GM23338 (cell line): Measurements from ENCODE around the gene CNTNAP2. TPM values are rescaled to one million over a fixed set of nuclear protein-coding genes. Genes with fewer than 3 reads are reported as not detected.

Experiments used
- ATAC-seq: fragments of 200-7000 bp; cut with Tn5 transposase; 3 replicates; pipeline ENCODE4 v1.9.1; 2020
- DNase-seq: peaks from one replicate; pipeline ENCODE4 v3.0.0-alpha.2; 2015; ENCODE audit warnings: low spot score
- H2AFZ ChIP-seq: fragments of 200-600 bp; sonication (generic); 2 replicates; pipeline ENCODE4 v1.8.0; 2016; ENCODE audit warnings: antibody characterized with exemption, mild to moderate bottlenecking, moderate library complexity
- H3F3A ChIP-seq: fragments of 200-600 bp; sonication (generic); replicated peaks from 2 replicates; pipeline ENCODE4 v1.8.0; 2017; ENCODE audit warnings: antibody characterized with exemption, mixed run types, low read depth
- H3K27ac ChIP-seq: fragments of 200-600 bp; sonication (generic); 2 replicates; pipeline ENCODE4 v1.6.1; 2016; ENCODE audit warnings: low read depth
- H3K27me3 ChIP-seq: fragments of 200-600 bp; sonication (generic); 2 replicates; pipeline ENCODE4 v1.8.0; 2016; ENCODE audit warnings: mild to moderate bottlenecking, mixed run types, moderate library complexity; ENCODE audit not compliant: insufficient read depth
- H3K36me3 ChIP-seq: fragments of 200-600 bp; sonication (generic); 2 replicates; pipeline ENCODE4 v1.8.0; 2016; ENCODE audit warnings: mild to moderate bottlenecking; ENCODE audit not compliant: insufficient read depth
- H3K4me1 ChIP-seq: fragments of 200-600 bp; sonication (generic); 2 replicates; pipeline ENCODE4 v1.8.0; 2016; ENCODE audit warnings: mild to moderate bottlenecking, moderate library complexity; ENCODE audit not compliant: insufficient read depth
- H3K4me2 ChIP-seq: fragments of 200-600 bp; sonication (generic); 2 replicates; pipeline ENCODE4 v1.7.1; 2017; ENCODE audit warnings: mixed run types
- H3K4me3 ChIP-seq: fragments of 200-600 bp; sonication (generic); 2 replicates; pipeline ENCODE4 v1.6.1; 2016; ENCODE audit warnings: mixed run types
- H3K79me2 ChIP-seq: fragments of 200-600 bp; sonication (generic); replicated peaks from 2 replicates; pipeline ENCODE4 v1.8.0; 2017; ENCODE audit warnings: mild to moderate bottlenecking; ENCODE audit not compliant: insufficient read depth
- H3K9me2 ChIP-seq: fragments of 200-600 bp; sonication (generic); 2 replicates; pipeline ENCODE4 v1.8.0; 2017; ENCODE audit not compliant: insufficient read depth
- H4K20me1 ChIP-seq: fragments of 200-600 bp; sonication (generic); replicated peaks from 2 replicates; pipeline ENCODE4 v1.8.0; 2017; ENCODE audit warnings: mild to moderate bottlenecking; ENCODE audit not compliant: insufficient read depth
- H3K27ac Mint-ChIP-seq: 2 replicates; pipeline ENCODE4 v1.8.0; 2020; ENCODE audit warnings: inconsistent platforms, mild to moderate bottlenecking, moderate library complexity, mixed read lengths
- H3K27me3 Mint-ChIP-seq: 3 replicates; pipeline ENCODE4 v1.8.0; 2022; ENCODE audit warnings: low read depth, mild to moderate bottlenecking, moderate library complexity, mixed read lengths, inconsistent platforms; ENCODE audit not compliant: insufficient read depth, poor library complexity
- H3K36me3 Mint-ChIP-seq: 3 replicates; pipeline ENCODE4 v1.8.0; 2021; ENCODE audit warnings: low read depth, mild to moderate bottlenecking, inconsistent platforms, moderate library complexity, mixed read lengths
- H3K4me1 Mint-ChIP-seq: 3 replicates; pipeline ENCODE4 v1.8.0; 2020; ENCODE audit warnings: mild to moderate bottlenecking, inconsistent platforms, mixed read lengths
- H3K4me3 Mint-ChIP-seq: 3 replicates; pipeline ENCODE4 v1.8.0; 2021; ENCODE audit warnings: moderate library complexity, mild to moderate bottlenecking, inconsistent platforms, mixed read lengths
- H3K9me3 Mint-ChIP-seq: 3 replicates; pipeline ENCODE4 v1.8.0; 2020; ENCODE audit warnings: moderate library complexity, mild to moderate bottlenecking, inconsistent platforms, mixed read lengths
- CREB1 ChIP-seq: fragments of 250-450 bp; sonication (Bioruptor Pico); IDR thresholded peaks from 2 replicates; pipeline ENCODE4 v1.5.0; 2020; ENCODE audit warnings: low read depth, mild to moderate bottlenecking, moderate library complexity
- EZH2 ChIP-seq: fragments of 200-600 bp; sonication (generic); IDR thresholded peaks from one replicate; pipeline ENCODE4 v1.8.0; 2017; ENCODE audit warnings: antibody characterized with exemption, mild to moderate bottlenecking, low read depth; ENCODE audit not compliant: unreplicated experiment
- JUNB ChIP-seq: IDR thresholded peaks from one replicate; pipeline ENCODE4 v1.6.1; 2016; ENCODE audit warnings: antibody characterized with exemption; ENCODE audit not compliant: unreplicated experiment
- POLR2AphosphoS5 ChIP-seq: IDR thresholded peaks from 2 replicates; pipeline ENCODE4 v1.6.1; 2016; ENCODE audit warnings: antibody characterized with exemption, low read depth
- STAT1 ChIP-seq: IDR thresholded peaks from one replicate; pipeline ENCODE4 v1.6.1; 2016; ENCODE audit warnings: antibody characterized with exemption; ENCODE audit not compliant: unreplicated experiment
- ZNF114 ChIP-seq: fragments of 250-450 bp; sonication (Bioruptor Pico); IDR thresholded peaks from 2 replicates; pipeline ENCODE4 v1.5.0; 2020; ENCODE audit warnings: mild to moderate bottlenecking, moderate library complexity
- ZNF331 ChIP-seq: fragments of 250-450 bp; sonication (Bioruptor Pico); IDR thresholded peaks from 2 replicates; pipeline ENCODE4 v1.5.0; 2020; ENCODE audit warnings: low read depth, mild to moderate bottlenecking, moderate library complexity
- polyA plus RNA-seq: library from polyadenylated mRNA; unstranded; fragments of >200 nt; fragmentation: Nextera tagmentation; extraction: Ambion mirVana; gene quantifications from 2 replicates; pipeline ENCODE4 v1.2.1, GENCODE V29; 2016
- total RNA-seq: library from RNA; depleted of rRNA; stranded (reverse); fragments of >200 nt; shearing (Covaris generic); gene quantifications from 2 replicates; pipeline ENCODE4 v1.2.3, GENCODE V29; 2014
- TF ChIP-seq, protein P1 (sequence below), 2 experiments: fragments of 200-600 bp in 1 of 2; sonication (generic) in 1 of 2; conservative IDR thresholded peaks; 2 replicates each; pipeline versions ENCODE4 v1.5.1 to v1.6.1; 2016 to 2017; ENCODE audit warnings: antibody characterized with exemption in 2 of 2, low read depth in 2 of 2, mild to moderate bottlenecking in 2 of 2, moderate library complexity in 1 of 2
- TF ChIP-seq, protein P2 (sequence below): IDR thresholded peaks from 2 replicates; pipeline ENCODE4 v1.6.1; 2016; ENCODE audit warnings: antibody characterized with exemption
- TF ChIP-seq, protein P3 (sequence below): fragments of 250-450 bp; sonication (Bioruptor Pico); IDR thresholded peaks from 2 replicates; pipeline ENCODE4 v1.5.0; 2020; ENCODE audit warnings: mild to moderate bottlenecking, moderate library complexity

Gene CNTNAP2
- total and polyA plus RNA-seq, 2 experiments from 2014 or later: 38.2 to 61.3 TPM

DNA sequence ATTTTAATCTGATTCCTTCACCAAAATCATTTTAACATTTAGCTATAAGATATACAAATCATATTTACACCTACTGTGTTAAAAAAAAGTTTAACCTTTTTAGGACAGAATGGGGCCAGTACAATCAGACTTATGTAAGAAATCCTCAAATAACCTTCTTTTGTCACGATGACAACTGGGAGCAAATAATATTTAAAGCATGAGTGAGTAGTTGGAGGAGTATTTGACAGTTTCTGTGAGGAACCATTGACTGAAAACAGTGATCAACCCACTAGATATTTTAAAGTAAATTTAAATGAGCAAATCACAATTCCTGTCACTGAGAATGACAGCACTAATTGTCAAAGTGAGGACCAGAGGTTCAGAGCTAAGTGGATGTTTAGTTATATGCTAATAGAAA, 289.1 kb downstream of the CNTNAP2 start:
- H3K9me2 ChIP-seq: no peaks in the 10 kb centered on the region
- no peak for TF ChIP-seq ZNF331
- TF ChIP-seq, protein P1, sequence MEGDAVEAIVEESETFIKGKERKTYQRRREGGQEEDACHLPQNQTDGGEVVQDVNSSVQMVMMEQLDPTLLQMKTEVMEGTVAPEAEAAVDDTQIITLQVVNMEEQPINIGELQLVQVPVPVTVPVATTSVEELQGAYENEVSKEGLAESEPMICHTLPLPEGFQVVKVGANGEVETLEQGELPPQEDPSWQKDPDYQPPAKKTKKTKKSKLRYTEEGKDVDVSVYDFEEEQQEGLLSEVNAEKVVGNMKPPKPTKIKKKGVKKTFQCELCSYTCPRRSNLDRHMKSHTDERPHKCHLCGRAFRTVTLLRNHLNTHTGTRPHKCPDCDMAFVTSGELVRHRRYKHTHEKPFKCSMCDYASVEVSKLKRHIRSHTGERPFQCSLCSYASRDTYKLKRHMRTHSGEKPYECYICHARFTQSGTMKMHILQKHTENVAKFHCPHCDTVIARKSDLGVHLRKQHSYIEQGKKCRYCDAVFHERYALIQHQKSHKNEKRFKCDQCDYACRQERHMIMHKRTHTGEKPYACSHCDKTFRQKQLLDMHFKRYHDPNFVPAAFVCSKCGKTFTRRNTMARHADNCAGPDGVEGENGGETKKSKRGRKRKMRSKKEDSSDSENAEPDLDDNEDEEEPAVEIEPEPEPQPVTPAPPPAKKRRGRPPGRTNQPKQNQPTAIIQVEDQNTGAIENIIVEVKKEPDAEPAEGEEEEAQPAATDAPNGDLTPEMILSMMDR (conservative IDR thresholded peaks at IDR 0.05; ENCODE audit: low read depth in 2 of 2): no peak
- TF ChIP-seq, protein P2, sequence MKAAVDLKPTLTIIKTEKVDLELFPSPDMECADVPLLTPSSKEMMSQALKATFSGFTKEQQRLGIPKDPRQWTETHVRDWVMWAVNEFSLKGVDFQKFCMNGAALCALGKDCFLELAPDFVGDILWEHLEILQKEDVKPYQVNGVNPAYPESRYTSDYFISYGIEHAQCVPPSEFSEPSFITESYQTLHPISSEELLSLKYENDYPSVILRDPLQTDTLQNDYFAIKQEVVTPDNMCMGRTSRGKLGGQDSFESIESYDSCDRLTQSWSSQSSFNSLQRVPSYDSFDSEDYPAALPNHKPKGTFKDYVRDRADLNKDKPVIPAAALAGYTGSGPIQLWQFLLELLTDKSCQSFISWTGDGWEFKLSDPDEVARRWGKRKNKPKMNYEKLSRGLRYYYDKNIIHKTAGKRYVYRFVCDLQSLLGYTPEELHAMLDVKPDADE: no peak
- TF ChIP-seq, protein P3, sequence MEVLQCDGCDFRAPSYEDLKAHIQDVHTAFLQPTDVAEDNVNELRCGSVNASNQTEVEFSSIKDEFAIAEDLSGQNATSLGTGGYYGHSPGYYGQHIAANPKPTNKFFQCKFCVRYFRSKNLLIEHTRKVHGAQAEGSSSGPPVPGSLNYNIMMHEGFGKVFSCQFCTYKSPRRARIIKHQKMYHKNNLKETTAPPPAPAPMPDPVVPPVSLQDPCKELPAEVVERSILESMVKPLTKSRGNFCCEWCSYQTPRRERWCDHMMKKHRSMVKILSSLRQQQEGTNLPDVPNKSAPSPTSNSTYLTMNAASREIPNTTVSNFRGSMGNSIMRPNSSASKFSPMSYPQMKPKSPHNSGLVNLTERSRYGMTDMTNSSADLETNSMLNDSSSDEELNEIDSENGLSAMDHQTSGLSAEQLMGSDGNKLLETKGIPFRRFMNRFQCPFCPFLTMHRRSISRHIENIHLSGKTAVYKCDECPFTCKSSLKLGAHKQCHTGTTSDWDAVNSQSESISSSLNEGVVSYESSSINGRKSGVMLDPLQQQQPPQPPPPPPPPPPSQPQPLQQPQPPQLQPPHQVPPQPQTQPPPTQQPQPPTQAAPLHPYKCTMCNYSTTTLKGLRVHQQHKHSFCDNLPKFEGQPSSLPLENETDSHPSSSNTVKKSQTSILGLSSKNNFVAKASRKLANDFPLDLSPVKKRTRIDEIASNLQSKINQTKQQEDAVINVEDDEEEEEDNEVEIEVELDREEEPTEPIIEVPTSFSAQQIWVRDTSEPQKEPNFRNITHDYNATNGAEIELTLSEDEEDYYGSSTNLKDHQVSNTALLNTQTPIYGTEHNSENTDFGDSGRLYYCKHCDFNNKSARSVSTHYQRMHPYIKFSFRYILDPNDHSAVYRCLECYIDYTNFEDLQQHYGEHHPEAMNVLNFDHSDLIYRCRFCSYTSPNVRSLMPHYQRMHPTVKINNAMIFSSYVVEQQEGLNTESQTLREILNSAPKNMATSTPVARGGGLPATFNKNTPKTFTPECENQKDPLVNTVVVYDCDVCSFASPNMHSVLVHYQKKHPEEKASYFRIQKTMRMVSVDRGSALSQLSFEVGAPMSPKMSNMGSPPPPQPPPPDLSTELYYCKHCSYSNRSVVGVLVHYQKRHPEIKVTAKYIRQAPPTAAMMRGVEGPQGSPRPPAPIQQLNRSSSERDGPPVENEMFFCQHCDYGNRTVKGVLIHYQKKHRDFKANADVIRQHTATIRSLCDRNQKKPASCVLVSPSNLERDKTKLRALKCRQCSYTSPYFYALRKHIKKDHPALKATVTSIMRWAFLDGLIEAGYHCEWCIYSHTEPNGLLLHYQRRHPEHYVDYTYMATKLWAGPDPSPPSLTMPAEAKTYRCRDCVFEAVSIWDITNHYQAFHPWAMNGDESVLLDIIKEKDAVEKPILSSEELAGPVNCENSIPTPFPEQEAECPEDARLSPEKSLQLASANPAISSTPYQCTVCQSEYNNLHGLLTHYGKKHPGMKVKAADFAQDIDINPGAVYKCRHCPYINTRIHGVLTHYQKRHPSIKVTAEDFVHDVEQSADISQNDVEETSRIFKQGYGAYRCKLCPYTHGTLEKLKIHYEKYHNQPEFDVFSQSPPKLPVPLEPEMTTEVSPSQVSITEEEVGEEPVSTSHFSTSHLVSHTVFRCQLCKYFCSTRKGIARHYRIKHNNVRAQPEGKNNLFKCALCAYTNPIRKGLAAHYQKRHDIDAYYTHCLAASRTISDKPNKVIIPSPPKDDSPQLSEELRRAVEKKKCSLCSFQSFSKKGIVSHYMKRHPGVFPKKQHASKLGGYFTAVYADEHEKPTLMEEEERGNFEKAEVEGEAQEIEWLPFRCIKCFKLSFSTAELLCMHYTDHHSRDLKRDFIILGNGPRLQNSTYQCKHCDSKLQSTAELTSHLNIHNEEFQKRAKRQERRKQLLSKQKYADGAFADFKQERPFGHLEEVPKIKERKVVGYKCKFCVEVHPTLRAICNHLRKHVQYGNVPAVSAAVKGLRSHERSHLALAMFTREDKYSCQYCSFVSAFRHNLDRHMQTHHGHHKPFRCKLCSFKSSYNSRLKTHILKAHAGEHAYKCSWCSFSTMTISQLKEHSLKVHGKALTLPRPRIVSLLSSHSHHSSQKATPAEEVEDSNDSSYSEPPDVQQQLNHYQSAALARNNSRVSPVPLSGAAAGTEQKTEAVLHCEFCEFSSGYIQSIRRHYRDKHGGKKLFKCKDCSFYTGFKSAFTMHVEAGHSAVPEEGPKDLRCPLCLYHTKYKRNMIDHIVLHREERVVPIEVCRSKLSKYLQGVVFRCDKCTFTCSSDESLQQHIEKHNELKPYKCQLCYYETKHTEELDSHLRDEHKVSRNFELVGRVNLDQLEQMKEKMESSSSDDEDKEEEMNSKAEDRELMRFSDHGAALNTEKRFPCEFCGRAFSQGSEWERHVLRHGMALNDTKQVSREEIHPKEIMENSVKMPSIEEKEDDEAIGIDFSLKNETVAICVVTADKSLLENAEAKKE (CRISPR knock-in tag): no peak
- TF ChIP-seq CREB1 (CRISPR knock-in tag): no peak
- no peak for TF ChIP-seq ZNF114 (CRISPR knock-in tag)
- TF ChIP-seq JUNB: no peak
- TF ChIP-seq EZH2: no peak
- TF ChIP-seq STAT1: no peak
- no peak for TF ChIP-seq POLR2AphosphoS5
- peaks cover 16% of the 10 kb centered on the region for H3K9me3 Mint-ChIP-seq

More for the DNA sequence above, 289.1 kb downstream of the CNTNAP2 start:
- Histone ChIP-seq H3K36me3 (no peaks in the 10 kb centered on the region), H3F3A (no peaks in the 10 kb centered on the region), H4K20me1 (no peaks in the 10 kb centered on the region), H3K79me2 (no peaks in the 10 kb centered on the region), H3K4me1 (no peaks in the 10 kb centered on the region), H3K4me2 (no peak overlapping the region), H3K27me3 (no peaks in the 10 kb centered on the region), H3K27ac (no peak overlapping the region), H3K4me3 (no peak overlapping the region), H2AFZ (no peak overlapping the region)
- no peak for ATAC-seq
- H3K36me3 Mint-ChIP-seq: no peaks in the 10 kb centered on the region
- H3K27me3 Mint-ChIP-seq: no peaks in the 10 kb centered on the region
- no peak overlapping the region for H3K27ac Mint-ChIP-seq
- no peak overlapping the region for H3K4me3 Mint-ChIP-seq
- no peaks in the 10 kb centered on the region; the same call in 2 of the 3 replicates for H3K4me1 Mint-ChIP-seq
- no peak for DNase-seq
